IPS-15b (cell line): ENCODE results near the gene FLNB.

Source experiments
- H3K27me3 ChIP-seq: one replicate; pipeline ENCODE4 v1.6.1; 2013; ENCODE audit warnings: low read length; ENCODE audit not compliant: control insufficient read depth, insufficient read depth
- H3K36me3 ChIP-seq: one replicate; pipeline ENCODE4 v1.6.1; 2013; ENCODE audit warnings: low read length; ENCODE audit not compliant: control insufficient read depth, insufficient read depth
- H3K4me1 ChIP-seq: one replicate; pipeline ENCODE4 v1.6.1; 2013; ENCODE audit warnings: mild to moderate bottlenecking, low read length; ENCODE audit not compliant: control insufficient read depth, insufficient read depth
- H3K4me3 ChIP-seq: one replicate; pipeline ENCODE4 v1.5.1; 2013; ENCODE audit warnings: low read depth, low read length
- H3K9ac ChIP-seq: one replicate; pipeline ENCODE4 v1.6.1; 2013; ENCODE audit warnings: low read depth, mild to moderate bottlenecking, low read length
- H3K9me3 ChIP-seq: one replicate; pipeline ENCODE4 v1.6.1; 2013; ENCODE audit warnings: mild to moderate bottlenecking, low read length; ENCODE audit not compliant: control insufficient read depth, insufficient read depth

The FLNB gene

GRCh38 chr3:58001086-58001467 lies 7.1 kb upstream of the FLNB start:
- no peak overlapping the region for H3K4me3 ChIP-seq
- H3K27me3 ChIP-seq, result no peaks in the 10 kb centered on the region
- no peaks in the 10 kb centered on the region for H3K9me3 ChIP-seq
- no peak overlapping the region for H3K9ac ChIP-seq
- no peaks in the 10 kb centered on the region for H3K4me1 ChIP-seq
- H3K36me3 ChIP-seq, result no peaks in the 10 kb centered on the region

- Histone ChIP-seq H3K9me3 (no peaks in the 10 kb centered on the region), H3K27me3 (no peaks in the 10 kb centered on the region), H3K9ac (no peak overlapping the region), H3K4me3 (no peak overlapping the region), H3K4me1 (no peaks in the 10 kb centered on the region), H3K36me3 (no peaks in the 10 kb centered on the region)
These were observed 6.2 kb upstream of the FLNB start for GRCh38 chr3:58001979-58002378.

GRCh38 chr3:58003093-58003492 lies 5.1 kb upstream of the FLNB start:
- Histone ChIP-seq H3K36me3 (no peaks in the 10 kb centered on the region), H3K4me1 (peaks cover 3% of the 10 kb centered on the region), H3K9ac (no peak overlapping the region), H3K27me3 (no peaks in the 10 kb centered on the region), H3K4me3 (no peak overlapping the region), H3K9me3 (no peaks in the 10 kb centered on the region)

- peaks cover 2% of the 10 kb centered on the region for H3K36me3 ChIP-seq
- no peak overlapping the region for H3K4me3 ChIP-seq
- no peaks in the 10 kb centered on the region for H3K9me3 ChIP-seq
- peaks cover 3% of the 10 kb centered on the region for H3K4me1 ChIP-seq
- H3K27me3 ChIP-seq, result no peaks in the 10 kb centered on the region
- no peak overlapping the region for H3K9ac ChIP-seq
These were observed 3.2 kb upstream of the FLNB start for GRCh38 chr3:58004973-58005372.

- H3K4me1 ChIP-seq, result peaks cover 7% of the 10 kb centered on the region
- H3K9ac ChIP-seq, result no peak overlapping the region
- H3K36me3 ChIP-seq, result peaks cover 2% of the 10 kb centered on the region
- no peak overlapping the region for H3K4me3 ChIP-seq
- H3K27me3 ChIP-seq, result no peaks in the 10 kb centered on the region
- no peaks in the 10 kb centered on the region for H3K9me3 ChIP-seq
These were observed 2.6 kb upstream of the FLNB start for GRCh38 chr3:58005669-58006068.

- H3K9ac ChIP-seq, result no peak overlapping the region
- no peaks in the 10 kb centered on the region for H3K27me3 ChIP-seq
- peaks cover 13% of the 10 kb centered on the region for H3K4me1 ChIP-seq
- H3K4me3 ChIP-seq, result no peak overlapping the region
- no peaks in the 10 kb centered on the region for H3K9me3 ChIP-seq
- peaks cover 2% of the 10 kb centered on the region for H3K36me3 ChIP-seq
These were observed 1.6 kb upstream of the FLNB start for GRCh38 chr3:58006661-58007060.

- Histone ChIP-seq H3K27me3 (no peaks in the 10 kb centered on the region), H3K4me1 (peaks cover 25% of the 10 kb centered on the region), H3K36me3 (peaks cover 2% of the 10 kb centered on the region), H3K9ac (peak overlapping the region; percentile 97), H3K4me3 (peak overlapping the region; percentile 100), H3K9me3 (no peaks in the 10 kb centered on the region)
These were observed 965 bp downstream of the FLNB start for GRCh38 chr3:58009026-58009748.

- Histone ChIP-seq H3K4me1 (peaks cover 26% of the 10 kb centered on the region), H3K9me3 (no peaks in the 10 kb centered on the region), H3K36me3 (peaks cover 2% of the 10 kb centered on the region), H3K4me3 (peak overlapping the region; percentile 100), H3K27me3 (no peaks in the 10 kb centered on the region), H3K9ac (peak overlapping the region; percentile 97)
These were observed 1.7 kb downstream of the FLNB start for GRCh38 chr3:58009749-58010535.

GRCh38 chr3:58010562-58010961 lies 2.3 kb downstream of the FLNB start:
- Histone ChIP-seq H3K27me3 (no peaks in the 10 kb centered on the region), H3K4me3 (peak overlapping the region; percentile 100), H3K36me3 (peaks cover 3% of the 10 kb centered on the region), H3K9me3 (no peaks in the 10 kb centered on the region), H3K9ac (no peak overlapping the region), H3K4me1 (peaks cover 32% of the 10 kb centered on the region)

- no peaks in the 10 kb centered on the region for H3K27me3 ChIP-seq
- peaks cover 7% of the 10 kb centered on the region for H3K36me3 ChIP-seq
- no peak overlapping the region for H3K9ac ChIP-seq
- H3K4me1 ChIP-seq, result peaks cover 34% of the 10 kb centered on the region
- no peaks in the 10 kb centered on the region for H3K9me3 ChIP-seq
- peak overlapping the region; percentile 100 for H3K4me3 ChIP-seq
These were observed 3.4 kb downstream of the FLNB start for GRCh38 chr3:58011580-58011979.

GRCh38 chr3:58012302-58012701 lies 4.1 kb downstream of the FLNB start:
- no peak overlapping the region for H3K9ac ChIP-seq
- no peak overlapping the region for H3K4me3 ChIP-seq
- no peaks in the 10 kb centered on the region for H3K27me3 ChIP-seq
- peaks cover 7% of the 10 kb centered on the region for H3K36me3 ChIP-seq
- peaks cover 34% of the 10 kb centered on the region for H3K4me1 ChIP-seq
- H3K9me3 ChIP-seq, result no peaks in the 10 kb centered on the region

- H3K4me1 ChIP-seq, result peaks cover 31% of the 10 kb centered on the region
- H3K4me3 ChIP-seq, result no peak overlapping the region
- H3K9me3 ChIP-seq, result no peaks in the 10 kb centered on the region
- peaks cover 7% of the 10 kb centered on the region for H3K36me3 ChIP-seq
- no peaks in the 10 kb centered on the region for H3K27me3 ChIP-seq
- H3K9ac ChIP-seq, result no peak overlapping the region
These were observed 4.9 kb downstream of the FLNB start for GRCh38 chr3:58013099-58013498.
